Measurements from ENCODE around the gene CELF4.

DNA sequence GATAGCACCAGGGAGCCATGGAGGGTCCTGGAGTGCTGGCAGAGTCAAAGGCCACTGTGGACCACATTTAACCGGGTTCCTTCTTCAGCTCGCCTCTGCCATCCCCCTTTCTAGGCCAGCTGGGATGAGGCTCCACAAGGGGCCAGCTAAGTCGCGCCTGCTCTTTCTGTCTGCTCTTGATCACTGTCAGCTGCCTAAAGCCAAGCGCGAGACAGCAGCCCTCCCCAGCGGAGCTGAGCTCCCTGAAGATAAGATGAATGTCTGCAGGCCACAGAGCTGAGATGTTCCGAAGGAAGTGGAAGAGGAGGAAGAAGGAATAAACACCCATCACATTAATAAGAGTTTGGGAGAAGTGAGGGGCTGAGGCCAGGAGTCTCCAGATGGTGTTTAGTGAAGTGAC lies 99.6 kb downstream of the CELF4 start:
- TF ChIP-seq, protein P1, sequence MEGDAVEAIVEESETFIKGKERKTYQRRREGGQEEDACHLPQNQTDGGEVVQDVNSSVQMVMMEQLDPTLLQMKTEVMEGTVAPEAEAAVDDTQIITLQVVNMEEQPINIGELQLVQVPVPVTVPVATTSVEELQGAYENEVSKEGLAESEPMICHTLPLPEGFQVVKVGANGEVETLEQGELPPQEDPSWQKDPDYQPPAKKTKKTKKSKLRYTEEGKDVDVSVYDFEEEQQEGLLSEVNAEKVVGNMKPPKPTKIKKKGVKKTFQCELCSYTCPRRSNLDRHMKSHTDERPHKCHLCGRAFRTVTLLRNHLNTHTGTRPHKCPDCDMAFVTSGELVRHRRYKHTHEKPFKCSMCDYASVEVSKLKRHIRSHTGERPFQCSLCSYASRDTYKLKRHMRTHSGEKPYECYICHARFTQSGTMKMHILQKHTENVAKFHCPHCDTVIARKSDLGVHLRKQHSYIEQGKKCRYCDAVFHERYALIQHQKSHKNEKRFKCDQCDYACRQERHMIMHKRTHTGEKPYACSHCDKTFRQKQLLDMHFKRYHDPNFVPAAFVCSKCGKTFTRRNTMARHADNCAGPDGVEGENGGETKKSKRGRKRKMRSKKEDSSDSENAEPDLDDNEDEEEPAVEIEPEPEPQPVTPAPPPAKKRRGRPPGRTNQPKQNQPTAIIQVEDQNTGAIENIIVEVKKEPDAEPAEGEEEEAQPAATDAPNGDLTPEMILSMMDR (IDR thresholded peaks at IDR 0.05; ENCODE audit: extremely low read depth in 1 of 2, insufficient read depth in 1 of 2, low read depth in 1 of 2, low read length in 2 of 2) = no peak
- TF ChIP-seq POLR2A (IDR thresholded peaks at IDR 0.05; ENCODE audit: low read depth, low read length) (no peak), EZH2 (IDR thresholded peaks at IDR 0.05; ENCODE audit: borderline replicate concordance, low read depth, low read length, severe bottlenecking) (no peak), POLR2AphosphoS5 (IDR thresholded peaks at IDR 0.05; ENCODE audit: insufficient read depth, low read depth, low read length) (no peak), MYC (IDR thresholded peaks at IDR 0.05; ENCODE audit: low read depth, low read length) (no peak)
